ENCODE results near the gene SPDL1.
"Not testable (repeated sequence)": the region's sequence is repeated elsewhere in the genome, so short reads cannot be mapped to it uniquely, and the experiment has no call there.

The SPDL1 gene

DNA sequence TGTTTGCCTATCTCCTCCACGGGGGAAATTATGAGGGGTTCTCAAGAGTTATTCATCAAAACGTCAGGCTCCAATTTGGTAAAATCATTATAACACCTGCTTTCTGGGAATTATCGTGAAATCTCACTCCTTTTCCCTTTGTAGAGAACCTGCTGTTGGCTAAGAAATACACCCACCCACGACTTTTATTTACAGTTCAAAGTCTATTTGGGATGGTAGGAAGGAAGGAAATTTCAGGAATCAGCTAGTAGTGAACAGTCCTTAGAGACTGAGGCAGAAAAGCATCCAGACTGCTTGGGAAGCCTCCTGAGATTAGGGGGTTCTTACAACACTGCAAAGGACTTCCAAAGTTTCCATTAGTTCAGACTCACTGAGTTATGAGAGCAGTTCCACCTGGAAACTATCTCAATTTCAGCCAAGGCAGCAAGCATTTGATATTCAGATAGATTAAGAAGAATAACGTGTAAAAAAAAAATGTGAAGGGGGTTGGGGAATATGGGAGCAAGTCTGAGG, 9.4 kb upstream of the SPDL1 start:
- no peak for DNase-seq (ENCODE audit: low spot score)

DNA sequence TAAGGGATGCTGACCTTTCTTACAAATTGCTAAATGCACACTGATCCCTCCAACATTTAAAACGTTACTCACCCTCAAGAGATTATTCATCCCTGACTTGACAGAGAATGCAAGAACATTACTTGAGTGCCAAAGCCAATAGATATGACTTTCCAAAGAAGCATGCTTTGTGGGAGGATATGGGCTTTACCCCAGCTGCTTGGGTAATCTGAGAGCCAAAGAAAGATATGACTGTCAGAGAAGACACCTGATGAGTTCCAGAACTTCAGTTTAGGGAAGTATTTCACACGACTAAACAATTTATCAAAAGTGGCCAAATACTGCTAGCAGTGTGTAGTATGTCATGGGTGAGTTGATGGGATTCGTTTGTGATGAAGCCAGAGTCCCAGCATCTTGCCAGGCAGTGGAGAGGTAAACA, 7.4 kb upstream of the SPDL1 start:
- DNase-seq (ENCODE audit: low spot score), result no peak

DNA sequence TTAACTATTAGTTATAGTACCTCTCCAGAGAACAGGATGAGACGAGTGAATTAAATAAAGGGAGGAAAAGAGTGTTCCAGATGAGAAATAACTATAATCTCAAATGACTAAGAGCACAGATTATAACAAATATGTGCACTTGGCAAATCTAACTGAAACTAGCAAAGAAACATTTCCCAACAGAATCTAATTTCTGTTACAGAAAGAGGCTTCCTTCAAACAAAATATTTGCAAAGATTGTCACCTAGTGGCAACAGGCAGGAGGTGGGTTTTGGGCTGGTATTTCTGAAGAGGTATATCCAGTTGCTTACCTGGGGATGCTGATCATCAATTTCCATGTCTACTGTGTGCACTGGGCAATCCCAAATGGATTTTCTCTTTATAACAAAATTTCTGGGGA, 5.6 kb upstream of the SPDL1 start:
- DNase-seq (ENCODE audit: low spot score), result peak; percentile 40

DNA sequence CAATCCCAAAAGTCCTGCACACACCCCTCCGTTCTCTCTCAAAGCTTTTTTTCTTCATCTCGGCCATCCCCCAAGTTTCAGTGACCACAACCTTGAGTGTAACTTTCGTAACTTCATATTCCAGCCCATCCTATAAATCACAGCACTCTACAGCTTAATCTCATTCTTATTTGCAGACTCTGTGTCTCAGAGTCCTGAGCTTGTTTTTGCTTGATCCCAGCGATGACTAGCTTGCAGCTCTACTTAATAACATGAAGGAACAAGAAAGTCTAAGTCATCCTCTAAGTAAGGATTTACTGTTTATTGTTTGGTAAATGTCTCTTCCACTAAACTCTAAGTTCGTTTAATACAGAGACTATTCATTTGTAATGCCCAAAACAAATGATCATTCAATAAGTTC, 2.6 kb upstream of the SPDL1 start:
- no peak for DNase-seq (ENCODE audit: low spot score)

DNA sequence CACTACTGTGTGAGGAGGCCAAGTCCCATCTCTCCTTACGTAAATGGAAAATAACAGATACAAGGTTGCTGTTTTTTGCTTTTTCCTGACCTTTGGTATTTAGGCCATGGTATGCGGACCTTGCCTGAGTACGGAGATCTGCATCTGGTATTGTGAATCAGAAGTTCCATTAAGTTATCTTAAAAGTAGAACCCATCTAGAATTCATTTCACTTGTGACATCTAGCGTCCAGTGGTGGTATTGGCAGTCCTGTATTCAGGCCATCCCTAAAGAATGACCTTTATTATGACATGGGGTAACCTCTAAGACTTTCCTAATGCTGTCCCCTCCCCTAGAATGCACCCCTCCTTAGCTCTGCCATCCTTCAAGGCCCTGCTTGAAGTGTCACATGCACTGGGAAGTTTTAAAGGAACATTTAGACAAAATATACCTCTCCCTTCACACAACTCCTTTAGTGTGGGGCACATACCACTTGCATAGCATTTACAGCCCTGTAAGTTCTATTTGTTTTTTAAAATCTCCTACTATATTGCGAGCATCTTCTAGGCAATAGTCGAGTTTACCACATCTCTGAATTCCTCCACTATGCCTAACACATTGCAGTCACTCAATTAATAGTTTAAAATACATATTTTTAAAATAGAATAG, 1.9 kb upstream of the SPDL1 start:
- peak; percentile 86 for DNase-seq (ENCODE audit: low spot score)

DNA sequence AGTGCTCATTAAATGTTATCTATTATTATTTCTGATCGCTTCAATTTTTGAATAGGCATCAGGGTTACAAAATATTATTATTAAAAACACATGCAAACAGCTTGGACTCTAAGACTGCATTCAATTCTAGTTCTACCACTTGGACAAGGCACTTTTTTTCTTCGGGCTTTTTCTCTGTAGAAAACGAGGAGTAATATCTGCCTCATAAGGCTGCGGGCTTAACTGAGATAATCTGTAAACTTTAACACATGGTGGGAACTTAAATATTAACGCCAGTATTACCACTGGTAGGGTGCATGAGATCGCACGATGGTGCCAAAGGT, 511 bp upstream of the SPDL1 start:
- DNase-seq (ENCODE audit: low spot score), result no peak

DNA sequence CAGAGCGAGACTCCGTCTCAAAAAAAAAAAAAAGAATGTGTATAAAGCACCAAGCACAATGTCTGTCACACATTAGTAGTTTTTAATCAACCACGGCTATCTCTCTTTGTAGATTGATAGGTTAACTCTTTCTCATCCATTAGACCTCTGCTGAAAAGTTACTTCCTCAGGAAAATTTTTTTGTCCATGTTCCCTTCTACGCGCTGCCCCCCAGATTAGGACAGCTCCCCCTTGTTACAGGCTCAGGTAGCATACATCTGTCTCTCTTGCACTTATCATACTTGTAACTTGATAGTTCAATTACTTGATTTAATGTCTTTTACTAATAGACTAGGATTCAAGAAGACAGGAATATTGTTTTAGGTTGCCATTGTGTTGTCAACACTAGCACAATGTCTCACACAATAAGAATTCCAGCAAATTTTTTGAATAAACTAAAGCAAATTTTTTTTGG, 1.5 kb downstream of the SPDL1 start:
- no peak for DNase-seq (ENCODE audit: low spot score)

DNA sequence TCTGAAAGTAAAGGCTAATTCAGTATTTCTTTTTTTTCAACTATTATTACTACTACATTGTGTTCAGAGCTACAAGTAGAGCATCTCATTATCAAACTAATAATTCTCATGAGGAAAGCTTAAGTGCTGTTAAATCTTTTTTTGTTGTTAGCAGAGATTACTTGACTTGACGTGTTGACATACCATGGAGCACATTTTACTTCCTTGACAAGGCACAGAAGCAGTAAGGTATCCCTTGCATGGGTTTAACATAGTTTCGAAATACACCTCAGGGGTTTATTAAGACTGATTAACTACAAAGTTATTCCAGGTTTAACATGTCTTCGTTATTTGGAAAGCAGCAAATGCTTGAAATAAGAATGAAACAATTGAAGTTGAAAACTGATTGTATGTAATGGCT, 7.0 kb downstream of the SPDL1 start:
- DNase-seq (ENCODE audit: low spot score), result no peak

DNA sequence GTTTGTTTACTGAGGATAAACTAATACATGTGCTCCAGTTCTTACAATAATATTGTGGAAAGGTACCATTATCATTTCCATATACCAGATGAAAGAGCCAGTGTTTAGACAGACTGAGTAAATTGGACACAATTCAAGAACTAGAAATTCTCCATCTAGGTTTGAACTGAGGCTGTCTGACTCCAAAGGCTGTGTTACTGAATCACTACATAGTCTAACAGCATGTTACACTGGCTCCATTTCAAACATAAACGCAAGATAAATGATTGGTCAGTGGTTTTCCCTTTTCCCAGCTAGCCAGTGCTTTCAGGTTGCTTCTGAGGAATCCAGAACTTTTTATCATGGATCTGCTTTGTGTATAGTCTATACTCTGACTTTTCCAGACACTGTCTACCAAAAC, 8.1 kb downstream of the SPDL1 start:
- no peak for DNase-seq (ENCODE audit: low spot score)

DNA sequence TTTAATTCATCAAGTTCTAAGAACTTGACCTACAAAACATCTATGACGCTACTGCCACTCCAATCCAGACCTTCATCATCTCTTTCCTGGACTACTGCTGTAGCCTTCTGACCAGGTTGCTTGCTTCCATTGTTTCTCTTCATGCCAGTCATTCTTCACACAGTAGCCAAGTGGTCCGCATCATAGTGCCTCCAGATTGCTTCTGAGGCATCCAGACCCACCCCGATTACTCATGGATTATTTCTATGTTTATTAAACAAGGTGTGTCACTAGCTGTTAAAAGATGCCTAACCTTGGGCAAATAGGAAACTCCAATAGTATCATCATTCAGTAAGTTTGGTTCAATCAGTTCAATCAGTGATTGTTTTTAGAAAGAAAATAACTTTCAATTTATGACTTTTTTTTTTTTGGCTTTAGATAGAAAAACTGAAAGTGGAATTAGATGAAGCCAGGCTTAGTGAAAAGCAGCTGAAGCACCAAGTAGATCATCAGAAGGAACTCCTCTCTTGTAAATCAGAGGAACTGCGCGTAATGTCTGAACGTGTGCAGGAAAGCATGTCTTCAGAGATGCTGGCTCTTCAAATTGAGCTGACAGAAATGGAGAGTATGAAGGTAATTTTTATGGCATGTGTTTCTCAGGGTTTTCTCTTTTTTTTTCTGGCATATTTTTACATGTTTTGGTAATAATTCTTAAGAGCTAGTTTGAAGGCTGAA, 9.5 kb downstream of the SPDL1 start:
- no peak for DNase-seq (ENCODE audit: low spot score)

DNA sequence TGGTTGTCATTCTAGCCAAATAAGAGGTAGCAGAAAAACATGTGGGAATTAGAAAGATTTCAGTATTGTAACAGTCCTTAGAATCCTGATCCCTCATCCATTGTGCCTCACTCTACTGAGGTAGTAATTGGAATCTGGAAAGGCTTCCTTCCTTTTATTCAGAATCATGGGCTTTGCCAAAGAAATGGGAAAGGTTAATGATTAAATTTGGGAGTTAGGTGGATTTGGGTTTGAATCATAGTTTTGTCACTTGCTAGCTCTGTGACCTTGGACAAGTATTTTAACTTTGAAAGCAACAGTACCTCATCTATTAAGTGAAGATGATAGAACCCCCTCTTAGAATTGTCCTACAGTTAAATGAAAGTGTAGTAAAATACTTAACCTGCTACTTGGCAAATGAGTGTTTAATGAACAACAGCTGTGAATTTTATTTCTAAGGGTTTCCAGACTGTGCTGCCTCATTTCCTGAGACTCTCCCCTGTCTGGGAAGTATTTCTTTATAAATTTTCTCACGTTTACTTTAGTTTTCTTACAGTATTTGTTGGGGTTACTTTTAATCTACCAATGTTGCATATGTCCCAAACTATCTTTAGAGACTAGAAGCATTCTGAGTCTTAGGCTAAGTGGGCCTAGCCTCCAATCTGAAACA, 11.7 kb downstream of the SPDL1 start:
- no peak for DNase-seq (ENCODE audit: low spot score)

DNA sequence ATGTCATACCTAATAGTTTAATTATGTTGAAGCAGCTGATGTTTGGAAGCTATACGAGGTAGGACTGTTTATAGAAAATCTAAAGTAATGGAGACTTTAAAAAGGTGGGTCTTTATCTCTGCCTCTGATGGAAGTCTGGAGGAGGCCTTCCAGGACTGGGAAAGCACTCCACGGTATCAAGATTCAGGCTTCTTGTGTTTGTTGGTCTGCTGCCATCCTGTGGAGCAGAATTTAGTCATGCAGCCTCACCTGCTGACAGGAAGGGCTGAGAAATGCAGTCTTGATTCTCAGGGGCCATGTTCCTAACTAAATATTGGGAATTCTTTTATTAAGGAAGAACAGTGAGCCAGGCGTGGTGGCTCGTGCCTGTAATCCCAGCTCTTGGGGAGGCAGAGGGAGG, 15.9 kb downstream of the SPDL1 start:
- DNase-seq (ENCODE audit: low spot score), result no peak

DNA sequence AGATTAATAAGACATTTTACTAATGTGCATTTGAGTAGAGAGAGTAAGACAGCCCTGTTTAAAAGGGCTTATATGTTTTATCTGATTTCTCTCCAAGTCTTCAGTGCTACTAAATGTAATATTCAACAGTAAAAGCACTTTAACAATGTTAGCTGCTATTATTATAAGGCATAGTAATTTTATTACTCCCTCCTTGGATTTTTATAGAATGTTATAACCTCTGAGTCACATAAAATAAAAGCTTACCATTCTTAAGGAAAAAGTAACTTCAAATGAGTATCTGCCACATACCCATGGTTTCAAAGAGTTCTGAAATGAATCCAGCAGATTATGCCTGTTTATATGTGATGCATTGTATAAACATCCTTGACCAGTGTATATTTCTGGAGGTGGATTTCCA, 19.0 kb downstream of the SPDL1 start:
- DNase-seq (ENCODE audit: low spot score), result no peak

DNA sequence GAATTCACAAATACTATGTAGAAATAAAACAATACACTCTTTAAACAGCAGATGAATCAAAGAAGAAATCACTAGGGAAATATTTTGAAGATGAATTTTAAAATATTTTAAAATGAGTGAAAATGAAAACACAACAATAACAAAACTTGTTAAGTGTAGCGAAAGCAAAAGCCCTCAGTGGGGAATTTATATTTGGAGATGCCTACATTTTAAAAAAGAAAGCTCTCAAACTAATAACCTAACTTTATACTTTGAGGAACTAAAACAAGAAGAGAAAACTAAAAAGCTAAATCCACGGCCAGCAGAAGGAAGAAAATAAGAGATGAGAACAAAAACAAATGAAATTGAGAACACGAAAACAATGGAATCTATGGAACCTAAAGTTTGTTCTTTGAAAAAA, 22.7 kb downstream of the SPDL1 start:
- DNase-seq (ENCODE audit: low spot score), result no peak

DNA sequence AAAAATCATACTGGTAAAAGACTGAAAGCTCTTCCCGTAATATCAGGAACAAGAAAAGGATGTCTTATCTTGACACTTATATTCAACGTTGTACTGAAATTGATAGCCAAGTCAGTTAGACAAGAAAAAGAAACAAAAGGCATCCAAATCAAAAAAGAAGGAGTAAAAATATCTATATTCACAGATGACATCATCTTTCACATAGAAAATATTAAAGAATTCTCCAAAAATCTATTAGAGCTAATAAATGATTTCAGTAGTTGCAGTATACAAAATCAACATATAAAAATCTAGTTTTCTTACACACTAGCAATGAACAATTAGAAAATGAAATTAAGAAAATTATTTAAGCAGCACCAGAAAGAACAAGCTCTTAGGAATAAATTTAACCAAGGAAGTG, 24.3 kb downstream of the SPDL1 start:
- DNase-seq (ENCODE audit: low spot score), result no peak

DNA sequence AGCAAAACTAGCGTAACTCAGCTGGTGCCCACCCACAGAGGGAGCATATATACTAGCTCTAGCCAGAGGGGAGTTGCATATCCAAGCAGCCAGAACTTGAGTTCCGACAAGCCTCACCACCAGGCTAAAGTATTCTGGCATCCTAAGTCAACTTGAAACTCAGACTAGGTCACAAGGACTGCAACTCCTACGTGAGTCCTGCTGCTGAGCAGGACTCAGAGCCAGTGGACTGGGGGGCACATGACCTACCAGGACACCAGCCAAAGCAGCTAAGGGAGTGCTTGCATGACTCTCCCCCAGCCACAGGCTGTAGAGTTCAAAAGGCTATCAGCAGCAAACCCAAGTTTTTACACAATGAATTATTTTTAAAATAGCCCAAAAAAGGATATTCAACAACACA, 26.1 kb downstream of the SPDL1 start:
- no peak for DNase-seq (ENCODE audit: low spot score)

DNA sequence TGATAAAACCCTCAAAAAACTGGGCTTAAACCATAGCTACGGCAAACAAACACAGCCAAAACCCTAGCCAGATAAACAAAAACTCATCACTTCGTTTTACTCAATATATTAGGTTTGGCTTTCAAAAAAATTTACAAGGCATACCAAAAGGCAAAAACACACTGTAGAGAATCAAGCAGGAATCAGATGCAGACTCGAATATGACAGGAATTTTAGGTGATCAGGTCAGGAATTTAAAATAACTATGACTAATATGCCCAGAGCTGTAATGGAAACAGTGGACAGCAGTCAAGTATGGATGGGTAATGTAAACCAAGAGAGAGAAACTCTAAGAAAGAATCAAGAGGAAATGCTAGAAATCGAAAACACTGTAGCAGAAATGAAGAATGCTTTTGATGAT, 27.0 kb downstream of the SPDL1 start:
- no peak for DNase-seq (ENCODE audit: low spot score)

DNA sequence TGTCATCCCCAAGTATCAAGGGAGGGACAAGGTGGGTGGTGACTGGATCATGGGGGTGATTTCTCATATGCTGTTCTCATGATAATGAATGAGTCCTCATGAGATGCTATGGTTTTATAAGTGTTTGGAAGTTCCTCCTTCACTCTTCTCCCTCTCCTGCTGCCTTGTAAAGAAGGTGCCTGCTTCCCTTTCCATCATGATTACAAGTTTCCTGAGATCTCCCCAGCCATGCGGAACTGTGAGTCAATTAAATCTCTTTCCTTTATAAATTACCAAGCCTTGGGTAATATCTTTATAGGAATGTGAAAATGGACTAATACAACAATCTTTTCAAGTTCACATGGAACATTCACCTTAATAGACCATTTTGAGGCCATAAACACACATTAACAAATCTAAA, 32.0 kb downstream of the SPDL1 start:
- no peak for DNase-seq (ENCODE audit: low spot score)

DNA sequence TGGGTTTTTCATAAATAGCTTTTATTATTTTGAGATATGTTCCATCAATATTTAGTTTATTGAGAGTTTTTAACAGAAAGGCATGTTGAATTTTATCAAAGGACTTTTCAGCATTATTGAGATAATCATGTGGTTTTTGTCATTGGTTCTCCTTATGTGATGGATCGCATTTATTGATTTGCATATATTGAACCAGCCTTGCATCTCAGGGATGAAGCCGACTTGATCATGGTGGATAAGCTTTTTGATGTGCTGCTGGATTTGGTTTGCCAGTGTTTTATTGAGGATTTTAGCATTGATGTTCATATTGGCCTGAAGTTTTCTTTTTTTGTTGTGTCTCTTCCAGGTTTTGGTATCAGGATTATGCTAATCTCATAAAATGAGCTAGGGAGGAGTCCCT, 40.7 kb downstream of the SPDL1 start:
- not testable (repeated sequence) for DNase-seq (ENCODE audit: low spot score)

DNA sequence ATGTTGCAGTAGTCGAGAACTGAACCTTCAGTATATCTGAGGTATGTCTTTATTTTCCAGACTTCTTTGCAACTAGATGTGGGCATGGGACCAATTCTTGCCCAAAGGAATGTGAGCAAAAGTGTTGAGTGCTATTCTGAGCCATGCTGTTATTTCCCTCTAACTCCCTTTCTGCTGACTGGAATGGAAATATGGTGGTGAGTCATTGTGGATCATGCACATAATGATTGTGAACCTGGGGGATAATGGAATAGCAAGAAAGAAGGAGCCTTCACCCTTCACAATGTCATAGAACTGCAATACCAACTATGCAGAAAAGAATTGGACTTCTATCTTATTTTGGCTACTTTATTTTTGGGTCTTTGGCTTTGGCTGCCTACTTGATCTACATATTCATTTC, 43.2 kb downstream of the SPDL1 start:
- no peak for DNase-seq (ENCODE audit: low spot score)

DNA sequence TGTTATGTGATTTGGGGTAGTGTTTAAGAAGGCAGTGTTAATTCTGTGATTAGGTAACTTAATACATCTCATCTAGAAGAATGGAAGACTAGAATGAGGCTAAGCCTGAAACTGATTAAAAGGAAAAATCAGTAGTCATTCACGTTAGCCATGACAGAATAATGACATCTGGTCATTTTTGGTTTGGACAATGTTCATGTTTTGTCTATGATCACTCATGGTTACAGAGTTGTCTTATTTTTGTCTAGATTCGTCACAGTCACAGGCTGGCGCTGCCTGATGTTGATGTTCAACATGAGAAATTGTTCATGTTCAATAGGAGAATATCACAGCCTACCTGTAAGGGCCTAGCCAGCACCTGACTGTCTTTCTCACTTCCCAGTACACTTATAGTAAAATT, 44.0 kb downstream of the SPDL1 start:
- DNase-seq (ENCODE audit: low spot score), result no peak

DNA sequence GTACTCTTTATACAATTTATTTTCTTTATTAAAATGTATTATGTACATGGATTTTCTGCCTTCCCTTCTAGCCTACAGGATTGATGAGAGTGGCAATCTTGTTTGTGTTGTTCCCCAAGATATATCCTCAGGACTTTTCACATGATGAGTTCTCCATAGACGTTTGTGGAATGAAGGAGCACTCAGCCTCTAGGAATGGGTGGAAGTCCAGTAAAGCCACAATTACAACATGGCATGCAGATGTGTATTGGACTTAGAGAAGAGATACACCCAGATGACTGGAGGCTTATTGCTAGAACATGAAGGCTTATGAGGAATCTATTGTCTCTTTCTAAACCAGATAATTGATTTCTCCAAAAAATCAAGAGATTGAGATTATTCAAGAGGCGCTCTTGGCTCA, 45.3 kb downstream of the SPDL1 start:
- DNase-seq (ENCODE audit: low spot score), result no peak

DNA sequence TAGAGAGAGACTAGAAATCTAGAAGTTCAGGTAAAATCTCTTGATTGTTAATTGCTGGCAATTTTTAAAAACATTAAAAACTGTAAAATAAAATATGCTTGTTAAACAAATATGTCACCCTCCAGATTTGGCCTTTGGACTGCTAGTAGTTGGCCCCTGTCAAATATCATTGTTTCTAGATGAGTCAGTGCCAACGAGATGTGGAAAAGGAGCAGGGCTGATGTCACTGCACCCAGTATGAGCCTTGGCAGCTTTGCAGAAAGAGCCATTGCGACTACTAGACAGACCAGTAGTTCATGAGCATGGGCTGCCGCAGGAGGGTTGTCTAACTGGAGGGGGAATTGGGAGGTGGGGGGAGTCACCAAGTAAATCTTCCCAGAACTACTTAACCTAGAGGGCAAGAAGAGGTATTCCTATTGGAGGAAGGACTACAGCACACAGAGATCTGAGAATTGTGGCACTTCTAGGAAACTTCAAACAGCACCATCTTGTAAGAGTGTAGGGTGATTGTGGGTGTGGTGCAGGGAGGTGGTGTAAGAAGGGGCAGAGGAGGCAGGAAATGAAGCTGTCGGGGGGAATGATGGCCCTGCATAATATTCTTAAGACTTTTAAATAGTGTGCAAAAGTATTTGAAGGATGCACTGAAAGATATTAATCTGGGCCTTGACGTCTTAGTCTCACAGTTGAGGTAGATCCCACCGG, 46.4 kb downstream of the SPDL1 start:
- DNase-seq (ENCODE audit: low spot score), result no peak
